Measurements from ENCODE around the gene HOXC10.

The HOXC10 gene

GRCh38 chr12:53963005-53963404 lies 21.9 kb upstream of the HOXC10 start:
- TF ChIP-seq CTCF (IDR thresholded peaks at IDR 0.05; ENCODE audit: insufficient read depth, low read length, poor library complexity, severe bottlenecking) = no peak
- Histone ChIP-seq H3K36me3 (ENCODE audit: control insufficient read depth, insufficient read depth, low read length) (no peaks in the 10 kb centered on the region), H3K27me3 (replicated peaks; ENCODE audit: control insufficient read depth, insufficient read depth, low read length) (peaks cover 4% of the 10 kb centered on the region), H3K4me3 (replicated peaks; ENCODE audit: low read depth, low read length) (no peak overlapping the region)
- no peak for DNase-seq (ENCODE audit: extremely low read depth, insufficient read length)

GRCh38 chr12:53963434-53964314 lies 21.3 kb upstream of the HOXC10 start:
- H3K27me3 ChIP-seq (replicated peaks; ENCODE audit: control insufficient read depth, insufficient read depth, low read length) = peaks cover 5% of the 10 kb centered on the region
- no peak for DNase-seq (ENCODE audit: extremely low read depth, insufficient read length)
- H3K4me3 ChIP-seq (replicated peaks; ENCODE audit: low read depth, low read length) = no peak overlapping the region
- no peak for TF ChIP-seq CTCF (IDR thresholded peaks at IDR 0.05; ENCODE audit: insufficient read depth, low read length, poor library complexity, severe bottlenecking)
- H3K36me3 ChIP-seq (ENCODE audit: control insufficient read depth, insufficient read depth, low read length) = no peaks in the 10 kb centered on the region

- no peak for DNase-seq (ENCODE audit: extremely low read depth, insufficient read length)
- TF ChIP-seq CTCF (IDR thresholded peaks at IDR 0.05; ENCODE audit: insufficient read depth, low read length, poor library complexity, severe bottlenecking) = no peak
- Histone ChIP-seq H3K27me3 (replicated peaks; ENCODE audit: control insufficient read depth, insufficient read depth, low read length) (peaks cover 7% of the 10 kb centered on the region), H3K36me3 (ENCODE audit: control insufficient read depth, insufficient read depth, low read length) (no peaks in the 10 kb centered on the region), H3K4me3 (replicated peaks; ENCODE audit: low read depth, low read length) (no peak overlapping the region)
Measured at GRCh38 chr12:53964315-53964713, 20.6 kb upstream of the HOXC10 start.

GRCh38 chr12:53965281-53966084 lies 19.5 kb upstream of the HOXC10 start:
- H3K36me3 ChIP-seq (ENCODE audit: control insufficient read depth, insufficient read depth, low read length) = no peaks in the 10 kb centered on the region
- no peak for DNase-seq (ENCODE audit: extremely low read depth, insufficient read length)
- H3K4me3 ChIP-seq (replicated peaks; ENCODE audit: low read depth, low read length) = no peak overlapping the region
- no peak for TF ChIP-seq CTCF (IDR thresholded peaks at IDR 0.05; ENCODE audit: insufficient read depth, low read length, poor library complexity, severe bottlenecking)
- H3K27me3 ChIP-seq (replicated peaks; ENCODE audit: control insufficient read depth, insufficient read depth, low read length) = peaks cover 10% of the 10 kb centered on the region

GRCh38 chr12:53966085-53966384 lies 18.9 kb upstream of the HOXC10 start:
- Histone ChIP-seq H3K4me3 (replicated peaks; ENCODE audit: low read depth, low read length) (no peak overlapping the region), H3K27me3 (replicated peaks; ENCODE audit: control insufficient read depth, insufficient read depth, low read length) (peaks cover 10% of the 10 kb centered on the region), H3K36me3 (ENCODE audit: control insufficient read depth, insufficient read depth, low read length) (no peaks in the 10 kb centered on the region)
- no peak for TF ChIP-seq CTCF (IDR thresholded peaks at IDR 0.05; ENCODE audit: insufficient read depth, low read length, poor library complexity, severe bottlenecking)
- no peak for DNase-seq (ENCODE audit: extremely low read depth, insufficient read length)
